HG03103 (cell line): ENCODE results near the gene PDZD2.
"Not testable (repeated sequence)": the region's sequence is repeated elsewhere in the genome, so short reads cannot be mapped to it uniquely, and the experiment has no call there.

Experiments used
- ATAC-seq: cut with Tn5 transposase; IDR thresholded peaks from one replicate; pipeline ENCODE4 v1.9.1; 2021; ENCODE audit warnings: low read depth; ENCODE audit not compliant: unreplicated experiment

Gene PDZD2

GRCh38 chr5:32057187-32058096 is 418.5 kb downstream of the PDZD2 start:
- ATAC-seq, result no peak

GRCh38 chr5:32058101-32058500 is 419.2 kb downstream of the PDZD2 start:
- ATAC-seq, result no peak

DNA sequence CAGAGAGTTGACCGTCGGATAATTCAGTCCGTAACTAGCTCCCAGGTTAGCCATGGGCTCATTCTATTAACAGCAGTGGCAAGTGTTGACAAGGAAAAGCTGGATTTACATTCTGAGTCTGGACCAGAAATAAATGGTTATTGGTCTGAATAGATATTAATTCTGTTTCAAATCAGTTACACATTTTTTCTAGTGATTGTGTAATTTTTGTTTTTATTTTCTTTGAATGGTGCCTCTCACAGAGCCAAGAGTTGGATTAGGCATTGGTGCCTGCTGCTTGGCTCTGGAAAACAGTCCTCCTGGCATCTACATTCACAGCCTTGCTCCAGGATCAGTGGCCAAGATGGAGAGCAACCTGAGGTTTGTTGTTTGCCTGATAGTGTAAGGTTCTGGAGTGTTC is 420.1 kb downstream of the PDZD2 start:
- no peak for ATAC-seq

GRCh38 chr5:32059761-32060530 is 421.0 kb downstream of the PDZD2 start:
- no peak for ATAC-seq

GRCh38 chr5:32061236-32061635 is 422.3 kb downstream of the PDZD2 start:
- no peak for ATAC-seq

GRCh38 chr5:32066448-32066847 is 427.5 kb downstream of the PDZD2 start:
- ATAC-seq, result no peak

DNA sequence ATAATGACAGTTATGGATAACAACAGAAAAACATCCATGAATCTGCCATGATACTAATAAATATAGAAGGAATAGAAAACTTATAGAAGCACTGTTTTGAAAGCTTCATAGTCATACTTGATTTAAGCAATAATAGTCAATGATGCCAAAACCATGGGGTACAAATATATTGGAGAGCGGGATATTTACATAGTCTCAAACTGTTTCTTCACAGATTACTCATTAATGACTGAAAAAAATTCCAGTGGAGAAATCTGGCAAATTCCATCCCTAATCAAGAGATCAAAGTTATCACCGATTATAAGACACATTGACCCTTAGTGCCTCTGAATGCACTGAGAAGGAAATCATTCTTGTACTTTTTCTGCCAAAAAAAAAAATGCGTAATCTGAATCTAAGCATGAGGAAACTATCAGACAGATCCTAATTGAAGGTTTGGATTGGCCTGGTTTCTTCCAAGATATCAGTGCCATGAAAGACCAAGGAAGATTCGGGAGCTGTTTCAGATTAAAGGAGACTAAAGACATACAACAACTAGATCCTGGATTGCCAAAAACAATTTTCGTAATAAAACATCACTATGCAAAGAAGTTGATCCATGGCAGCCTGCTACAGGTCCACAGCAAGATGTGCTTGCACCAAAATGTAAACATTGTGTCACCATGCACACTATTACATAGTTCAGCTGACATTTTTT is 429.0 kb downstream of the PDZD2 start:
- ATAC-seq, result no peak

DNA sequence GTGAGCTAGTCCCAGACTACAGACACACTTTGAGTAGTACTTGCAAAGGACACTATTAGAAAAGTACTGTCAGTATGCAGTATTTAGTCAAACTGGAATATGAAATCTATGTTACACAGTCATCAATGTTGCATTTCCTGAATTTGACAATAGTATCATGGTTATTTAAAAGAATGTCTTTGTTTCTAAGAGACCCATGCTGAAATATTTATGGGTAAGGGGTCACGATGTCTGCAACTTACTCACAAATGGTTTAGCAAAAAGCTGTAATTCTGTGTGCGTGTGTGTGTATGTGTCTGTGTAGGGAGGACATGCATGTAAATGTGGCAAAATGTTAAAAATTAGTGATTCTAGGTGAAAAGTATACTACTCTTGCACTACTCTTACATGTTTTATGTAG is 429.6 kb downstream of the PDZD2 start:
- no peak for ATAC-seq

DNA sequence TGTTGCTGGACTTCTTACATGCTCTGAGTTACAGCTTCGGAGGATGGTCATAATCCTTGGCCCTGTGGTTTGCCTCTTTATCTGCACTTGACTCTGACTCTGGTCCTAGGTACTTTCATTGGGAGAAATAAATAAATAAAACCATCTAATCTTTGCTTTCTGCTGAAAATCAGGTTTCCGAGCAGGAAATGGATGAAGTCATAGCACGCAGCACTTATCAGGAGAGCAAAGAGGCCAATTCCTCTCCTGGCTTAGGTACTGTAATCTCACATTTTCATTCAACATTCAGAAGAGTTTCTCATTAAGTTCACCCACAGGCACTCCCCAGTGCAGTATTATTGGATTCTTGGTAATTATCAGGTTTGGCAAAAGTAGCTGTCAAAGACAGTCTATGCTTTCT is 430.5 kb downstream of the PDZD2 start:
- no peak for ATAC-seq

DNA sequence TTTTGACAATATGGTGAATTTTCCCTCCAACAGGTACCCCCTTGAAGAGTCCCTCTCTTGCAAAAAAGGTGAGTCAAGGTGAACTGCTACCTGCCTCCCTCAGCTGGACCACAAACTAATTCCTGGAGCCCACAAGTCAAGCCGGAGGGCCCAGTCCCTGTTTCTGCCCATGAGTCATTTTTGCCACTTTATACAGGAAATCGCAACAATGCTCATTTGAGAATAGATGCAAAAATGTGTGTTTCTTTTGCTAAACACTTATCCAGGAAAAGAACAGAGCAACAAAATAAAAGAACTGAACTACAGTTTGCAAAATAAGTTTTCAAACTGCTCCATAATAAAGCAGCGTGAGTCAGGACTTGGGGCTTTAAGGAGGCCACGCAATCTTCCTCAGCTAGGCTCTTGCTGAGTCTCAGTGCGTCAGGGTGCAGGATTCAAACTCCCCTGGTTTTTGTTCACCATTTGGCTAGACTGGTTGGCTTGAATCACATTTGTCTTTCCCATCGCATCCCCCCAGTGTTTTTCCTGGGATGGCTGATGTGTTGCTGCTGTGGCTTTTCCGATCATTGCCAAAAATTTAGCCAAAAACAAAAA is 432.5 kb downstream of the PDZD2 start:
- no peak for ATAC-seq

- ATAC-seq, result no peak
These were observed 433.1 kb downstream of the PDZD2 start for GRCh38 chr5:32072054-32072453.

DNA sequence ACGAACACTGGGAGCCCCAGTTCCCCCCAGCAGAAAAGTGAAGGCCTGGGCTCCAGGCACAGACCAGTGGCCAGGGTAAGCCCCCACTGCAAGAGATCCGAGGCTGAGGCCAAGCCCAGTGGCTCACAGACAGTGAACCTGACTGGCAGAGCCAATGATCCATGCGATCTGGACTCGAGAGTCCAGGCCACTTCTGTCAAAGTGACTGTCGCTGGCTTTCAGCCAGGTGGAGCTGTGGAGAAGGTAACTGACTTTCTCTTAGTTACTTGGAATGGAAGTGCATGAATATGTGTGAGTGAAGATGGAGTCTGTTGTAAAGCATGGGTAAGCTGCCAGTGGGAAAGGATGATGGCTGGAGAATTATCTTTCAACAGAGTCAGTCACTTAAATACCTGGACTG is 435.5 kb downstream of the PDZD2 start:
- no peak for ATAC-seq

DNA sequence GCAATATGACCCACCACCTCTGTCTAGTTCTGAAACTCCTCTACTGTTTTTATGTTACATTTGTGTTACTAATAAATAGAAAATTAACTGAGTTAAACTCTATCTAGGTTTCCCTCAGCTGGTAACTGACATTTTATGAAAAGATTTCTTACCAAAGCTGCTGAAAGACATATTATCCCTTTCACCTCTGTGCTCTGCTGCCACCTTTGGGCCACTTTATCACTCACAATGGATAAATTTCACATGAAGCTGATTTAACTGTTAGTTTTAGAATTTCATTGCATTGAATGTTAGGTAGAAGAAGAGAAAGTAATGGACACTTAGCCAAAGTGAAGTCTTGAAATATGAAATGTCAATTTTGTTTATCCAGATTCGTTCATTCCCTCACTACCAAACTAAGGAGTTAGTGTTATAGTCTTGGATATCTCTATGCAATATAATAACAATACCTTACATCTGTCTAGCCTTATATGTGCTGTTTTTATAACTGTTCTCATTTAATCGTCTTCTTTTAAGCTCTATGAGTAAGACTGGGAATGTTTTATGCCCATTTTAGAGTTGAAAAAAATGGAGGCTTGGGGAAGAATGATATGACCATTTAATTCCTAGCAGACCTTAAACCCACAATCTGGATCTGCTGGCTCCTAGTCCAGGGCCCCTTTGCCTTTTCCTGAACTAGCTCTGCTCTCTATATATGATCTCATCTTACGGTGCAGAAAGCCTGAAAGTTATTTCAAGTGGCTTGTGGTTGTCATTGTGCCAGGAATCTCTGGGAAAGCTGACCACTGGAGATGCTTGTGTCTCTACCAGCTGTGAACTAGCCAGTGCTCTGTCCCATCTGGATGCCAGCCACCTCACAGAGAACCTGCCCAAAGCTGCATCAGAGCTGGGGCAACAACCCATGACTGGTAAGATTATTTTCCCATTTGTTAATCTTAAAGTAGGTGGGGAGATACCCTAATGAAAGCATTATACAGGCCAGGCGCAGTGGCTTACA is 438.1 kb downstream of the PDZD2 start:
- no peak for ATAC-seq

GRCh38 chr5:32078855-32079254 is 439.9 kb downstream of the PDZD2 start:
- ATAC-seq, result not testable (repeated sequence)

- not testable (repeated sequence) for ATAC-seq
These were observed 441.6 kb downstream of the PDZD2 start for GRCh38 chr5:32080565-32080964.

GRCh38 chr5:32082701-32083100 is 443.8 kb downstream of the PDZD2 start:
- ATAC-seq, result no peak

DNA sequence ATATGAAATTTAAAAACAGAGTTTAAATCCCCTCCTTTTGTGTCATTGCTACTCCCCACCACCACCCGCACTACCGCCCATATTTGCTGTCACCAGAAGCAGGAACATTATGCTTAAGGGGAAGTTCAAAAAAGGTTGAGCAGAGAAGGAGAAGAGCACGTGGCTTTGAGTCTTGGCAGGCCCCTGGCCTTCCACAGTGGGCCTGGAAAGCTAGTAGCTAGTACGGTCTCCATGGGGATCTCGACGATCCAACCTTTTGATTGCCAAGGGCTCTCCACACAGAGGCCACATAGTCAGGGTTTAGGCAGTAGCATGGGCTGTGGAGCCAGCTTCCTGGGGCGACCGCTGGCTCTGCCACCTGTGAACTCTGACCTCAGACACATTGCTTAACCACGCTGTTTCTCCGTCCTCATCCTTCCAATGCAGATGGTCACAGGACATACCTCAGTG is 445.1 kb downstream of the PDZD2 start:
- no peak for ATAC-seq

- no peak for ATAC-seq
These were observed 448.5 kb downstream of the PDZD2 start for GRCh38 chr5:32087086-32088082.
